Endothelial cell of umbilical vein (primary cell): ENCODE data around the gene RGS6.

ENCODE experiments used
- CTCF ChIP-seq, 2 donors: IDR thresholded peaks; 1 replicate in 1 of 2; 2 replicates in 1 of 2; pipeline ENCODE4 v1.5.1; 2011; ENCODE audit warnings: low read length in 2 of 2, mild to moderate bottlenecking in 2 of 2, moderate library complexity in 2 of 2, control low read depth in 1 of 2, inconsistent platforms in 1 of 2, low read depth in 1 of 2; ENCODE audit not compliant: insufficient read depth in 1 of 2; ENCODE audit errors: extremely low read depth in 1 of 2
- JUN ChIP-seq: IDR thresholded peaks from 2 replicates; pipeline ENCODE4 v1.6.1; 2011; ENCODE audit warnings: borderline replicate concordance, low read depth; ENCODE audit not compliant: insufficient read length, insufficient read depth
- POLR2A ChIP-seq: IDR thresholded peaks from 2 replicates; pipeline ENCODE4 v1.6.1; 2012; ENCODE audit warnings: low read depth, mild to moderate bottlenecking, control low read depth, low read length
- POLR2AphosphoS5 ChIP-seq: IDR thresholded peaks from 2 replicates; pipeline ENCODE4 v1.6.1; 2012; ENCODE audit warnings: low read depth, mild to moderate bottlenecking, control low read depth, low read length, moderate library complexity; ENCODE audit not compliant: insufficient read depth

- TF ChIP-seq CTCF (IDR thresholded peaks at IDR 0.05; ENCODE audit: extremely low read depth in 1 of 2, insufficient read depth in 1 of 2, low read depth in 1 of 2, low read length in 2 of 2) (no peak), POLR2A (no peak), POLR2AphosphoS5 (no peak), JUN (no peak)
These were observed 595.4 kb downstream of the RGS6 start for GRCh38 chr14:72527591-72527990.
